Right renal cortex interstitium (tissue), 3 donors: ENCODE data around the gene ABCD1. TPM values are rescaled to one million over a fixed set of nuclear protein-coding genes. Genes with fewer than 3 reads are reported as not detected.

Experiments
- DNase-seq, 3 donors: peaks; one replicate each; pipeline ENCODE4 v3.0.0-alpha.2; 2013; ENCODE audit warnings: low read depth in 3 of 3, low spot score in 2 of 3
- polyA plus RNA-seq, 3 donors: library from polyadenylated mRNA; unstranded; fragments of 120-200 nt; gene quantifications; one replicate each; pipeline ENCODE4 v1.2.1, GENCODE V29; 2013; ENCODE audit not compliant: insufficient read length in 3 of 3

The ABCD1 gene
- polyA plus RNA-seq, 3 donors, result 7.2 to 7.7 (median 7.4) TPM

DNA sequence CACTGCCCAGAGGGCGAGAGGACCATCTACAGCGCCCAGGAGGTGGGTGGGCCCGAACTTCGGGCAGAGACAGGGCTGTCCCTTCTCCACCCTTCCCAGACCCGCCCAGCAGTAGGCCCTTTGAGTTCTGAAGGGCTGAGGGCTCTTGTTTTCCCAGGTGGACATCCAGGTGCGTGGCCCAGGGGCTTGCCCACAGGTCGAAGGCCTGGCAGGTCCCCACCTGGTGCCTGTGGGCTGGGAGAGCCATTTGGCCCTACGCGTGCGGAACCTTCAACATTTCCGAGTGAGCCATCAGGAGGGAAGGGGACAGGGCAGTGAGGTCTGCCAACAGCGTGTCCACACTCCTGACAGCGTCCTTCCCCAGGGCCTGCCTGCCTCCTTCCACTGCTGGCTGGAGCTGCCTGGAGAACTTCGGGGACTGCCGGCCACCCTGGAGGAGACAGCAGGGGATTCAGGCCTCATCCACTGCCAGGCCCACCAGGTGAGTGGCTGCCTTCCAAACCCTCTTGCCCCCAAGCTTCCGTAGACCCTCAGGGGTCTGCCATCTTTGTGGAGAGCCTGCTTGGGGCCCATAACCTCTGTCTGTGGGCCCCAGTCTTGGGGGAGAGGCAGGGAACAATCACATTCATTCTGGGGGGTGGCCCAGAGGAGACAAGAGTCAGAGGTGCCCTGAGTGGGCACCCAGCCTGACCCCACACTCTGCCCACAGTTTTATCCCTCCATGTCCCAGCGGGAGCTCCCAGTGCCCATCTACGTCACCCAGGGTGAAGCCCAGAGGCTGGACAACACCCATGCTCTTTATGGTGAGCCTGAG lies 46.2 kb downstream of the ABCD1 start:
- DNase-seq, result no peak

DNA sequence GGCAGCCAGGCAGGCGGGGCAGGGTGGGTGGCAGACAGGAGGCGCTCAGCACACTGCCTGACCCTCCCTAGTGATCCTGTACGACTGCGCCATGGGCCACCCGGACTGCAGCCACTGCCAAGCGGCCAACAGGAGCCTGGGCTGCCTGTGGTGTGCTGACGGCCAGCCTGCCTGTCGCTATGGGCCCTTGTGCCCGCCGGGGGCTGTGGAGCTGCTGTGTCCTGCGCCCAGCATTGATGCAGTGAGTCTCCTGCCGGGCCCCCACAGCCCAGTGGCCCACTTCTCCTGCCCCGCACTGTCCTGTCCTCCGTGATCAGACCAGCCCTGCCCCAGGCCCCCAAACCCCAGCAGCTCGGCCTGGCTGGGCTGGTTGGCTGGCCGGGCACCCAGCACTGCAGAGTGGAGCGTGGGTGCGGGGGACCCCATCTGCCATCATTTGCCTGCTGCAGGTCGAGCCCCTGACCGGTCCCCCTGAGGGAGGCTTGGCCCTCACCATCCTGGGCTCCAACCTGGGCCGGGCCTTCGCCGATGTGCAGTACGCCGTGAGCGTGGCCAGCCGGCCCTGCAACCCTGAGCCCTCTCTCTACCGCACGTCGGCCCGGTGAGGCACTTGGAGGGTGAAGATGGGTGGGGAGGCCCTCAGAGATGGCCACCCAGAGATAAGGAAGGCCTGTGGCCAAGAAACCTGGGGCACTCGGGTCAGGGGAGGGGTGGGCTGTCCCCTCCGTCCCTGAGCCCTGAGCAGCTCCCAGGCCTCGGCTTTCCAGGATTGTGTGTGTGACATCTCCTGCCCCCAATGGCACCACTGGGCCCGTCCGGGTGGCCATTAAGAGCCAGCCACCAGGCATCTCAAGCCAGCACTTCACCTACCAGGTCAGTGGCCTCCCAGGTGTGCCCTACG lies 47.0 kb downstream of the ABCD1 start:
- DNase-seq, result no peak

DNA sequence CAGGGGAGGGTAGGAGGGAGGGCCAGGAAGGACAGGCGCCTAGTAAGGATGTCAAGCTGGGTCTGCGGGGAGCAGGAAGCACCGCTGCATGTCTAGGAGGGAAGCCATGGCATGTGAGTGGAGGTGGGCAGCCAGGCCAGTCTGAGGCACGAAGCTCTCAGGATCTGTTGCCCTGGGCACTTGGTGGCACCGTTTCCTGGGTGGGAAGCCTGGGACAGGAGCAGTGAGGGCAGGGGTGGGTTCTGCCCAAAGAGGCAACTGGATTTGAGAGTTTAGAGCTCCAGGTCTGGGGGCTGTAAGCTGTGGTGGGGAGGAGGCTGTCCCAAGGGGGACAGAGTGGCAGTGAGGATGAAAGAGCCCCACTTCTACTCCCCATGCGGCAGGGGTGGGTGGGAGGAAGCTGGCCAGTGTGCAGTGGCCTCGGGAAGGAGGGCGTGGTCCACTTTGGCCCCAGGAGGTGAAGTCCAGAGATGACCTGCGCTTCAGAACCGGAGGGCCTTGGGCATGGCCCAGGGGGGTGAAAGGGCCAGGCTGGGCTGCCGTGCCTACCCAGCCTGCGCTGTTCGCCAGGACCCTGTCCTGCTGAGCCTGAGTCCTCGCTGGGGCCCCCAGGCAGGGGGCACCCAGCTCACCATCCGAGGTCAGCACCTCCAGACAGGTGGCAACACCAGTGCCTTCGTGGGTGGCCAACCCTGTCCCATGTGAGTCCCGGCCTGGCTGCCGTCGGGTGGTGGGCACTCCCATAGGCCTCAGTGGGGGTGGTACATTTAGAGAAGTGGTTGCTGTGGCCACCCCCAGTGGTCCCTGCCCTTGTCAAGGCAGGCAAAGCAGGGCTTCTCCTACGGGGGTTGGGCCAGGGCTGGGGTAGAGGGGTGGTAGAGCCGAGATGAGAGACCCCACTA lies 47.9 kb downstream of the ABCD1 start:
- DNase-seq, result no peak

DNA sequence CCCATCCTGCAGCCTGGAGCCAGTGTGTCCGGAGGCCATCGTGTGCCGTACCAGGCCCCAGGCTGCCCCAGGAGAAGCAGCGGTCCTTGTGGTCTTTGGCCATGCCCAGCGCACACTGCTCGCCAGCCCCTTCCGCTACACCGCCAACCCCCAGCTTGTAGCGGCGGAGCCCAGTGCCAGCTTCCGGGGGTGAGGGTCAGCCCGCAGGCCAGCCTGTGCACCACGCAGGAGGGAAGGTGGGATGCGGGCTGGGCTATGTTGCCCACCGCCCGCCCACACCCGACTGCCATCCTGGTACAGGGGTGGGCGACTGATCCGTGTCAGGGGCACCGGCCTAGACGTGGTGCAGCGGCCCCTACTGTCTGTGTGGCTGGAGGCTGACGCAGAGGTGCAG lies 48.6 kb downstream of the ABCD1 start:
- DNase-seq, result no peak

DNA sequence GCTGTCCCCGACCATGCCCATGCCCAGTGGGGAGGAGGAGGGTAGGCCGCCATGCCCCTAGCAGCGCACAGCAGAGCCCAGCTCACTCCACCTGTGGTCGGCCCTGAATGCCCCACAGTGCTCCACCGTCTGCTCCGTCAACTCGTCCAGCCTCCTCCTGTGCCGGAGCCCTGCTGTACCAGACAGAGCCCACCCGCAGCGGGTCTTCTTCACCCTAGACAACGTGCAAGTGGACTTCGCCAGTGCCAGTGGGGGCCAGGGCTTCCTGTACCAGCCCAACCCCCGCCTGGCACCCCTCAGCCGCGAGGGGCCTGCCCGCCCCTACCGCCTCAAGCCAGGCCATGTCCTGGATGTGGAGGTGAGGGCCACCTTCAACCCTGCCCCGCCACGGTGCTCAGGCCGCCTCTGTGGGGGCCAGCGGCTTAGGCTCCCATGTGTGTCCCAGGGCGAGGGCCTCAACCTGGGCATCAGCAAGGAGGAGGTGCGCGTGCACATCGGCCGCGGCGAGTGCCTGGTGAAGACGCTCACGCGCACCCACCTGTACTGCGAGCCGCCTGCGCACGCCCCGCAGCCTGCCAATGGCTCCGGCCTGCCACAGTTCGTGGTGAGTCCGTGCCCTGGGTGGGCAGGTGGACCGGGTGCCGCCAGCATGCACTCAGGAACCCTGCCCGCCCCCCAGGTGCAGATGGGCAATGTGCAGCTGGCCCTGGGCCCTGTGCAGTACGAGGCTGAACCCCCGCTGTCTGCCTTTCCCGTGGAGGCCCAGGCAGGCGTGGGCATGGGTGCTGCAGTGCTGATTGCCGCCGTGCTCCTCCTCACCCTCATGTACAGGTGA lies 49.3 kb downstream of the ABCD1 start:
- DNase-seq, result no peak

DNA sequence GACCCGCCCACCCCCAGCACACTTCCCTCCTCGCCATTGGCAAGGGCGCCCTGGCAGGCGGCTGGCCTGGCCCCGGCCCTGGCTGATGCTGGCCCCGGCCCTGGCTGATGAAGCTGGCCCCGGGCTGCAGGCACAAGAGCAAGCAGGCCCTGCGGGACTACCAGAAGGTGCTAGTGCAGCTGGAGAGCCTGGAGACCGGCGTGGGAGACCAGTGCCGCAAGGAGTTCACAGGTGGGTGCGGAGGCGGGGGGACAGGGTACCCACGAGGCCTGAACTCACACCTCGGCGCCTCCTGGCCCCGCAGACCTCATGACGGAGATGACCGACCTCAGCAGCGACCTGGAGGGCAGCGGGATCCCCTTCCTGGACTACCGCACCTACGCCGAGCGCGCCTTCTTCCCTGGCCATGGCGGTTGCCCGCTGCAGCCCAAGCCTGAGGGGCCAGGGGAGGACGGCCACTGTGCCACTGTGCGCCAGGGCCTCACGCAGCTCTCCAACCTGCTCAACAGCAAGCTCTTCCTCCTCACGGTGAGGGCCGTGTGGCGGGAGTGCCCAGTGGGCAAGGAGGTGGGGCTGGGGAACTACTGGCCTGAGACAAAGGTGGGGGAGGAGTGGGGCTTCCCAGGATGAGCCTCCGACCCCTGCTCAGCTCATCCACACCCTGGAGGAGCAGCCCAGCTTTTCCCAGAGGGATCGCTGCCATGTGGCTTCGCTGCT lies 50.1 kb downstream of the ABCD1 start:
- DNase-seq, result no peak

DNA sequence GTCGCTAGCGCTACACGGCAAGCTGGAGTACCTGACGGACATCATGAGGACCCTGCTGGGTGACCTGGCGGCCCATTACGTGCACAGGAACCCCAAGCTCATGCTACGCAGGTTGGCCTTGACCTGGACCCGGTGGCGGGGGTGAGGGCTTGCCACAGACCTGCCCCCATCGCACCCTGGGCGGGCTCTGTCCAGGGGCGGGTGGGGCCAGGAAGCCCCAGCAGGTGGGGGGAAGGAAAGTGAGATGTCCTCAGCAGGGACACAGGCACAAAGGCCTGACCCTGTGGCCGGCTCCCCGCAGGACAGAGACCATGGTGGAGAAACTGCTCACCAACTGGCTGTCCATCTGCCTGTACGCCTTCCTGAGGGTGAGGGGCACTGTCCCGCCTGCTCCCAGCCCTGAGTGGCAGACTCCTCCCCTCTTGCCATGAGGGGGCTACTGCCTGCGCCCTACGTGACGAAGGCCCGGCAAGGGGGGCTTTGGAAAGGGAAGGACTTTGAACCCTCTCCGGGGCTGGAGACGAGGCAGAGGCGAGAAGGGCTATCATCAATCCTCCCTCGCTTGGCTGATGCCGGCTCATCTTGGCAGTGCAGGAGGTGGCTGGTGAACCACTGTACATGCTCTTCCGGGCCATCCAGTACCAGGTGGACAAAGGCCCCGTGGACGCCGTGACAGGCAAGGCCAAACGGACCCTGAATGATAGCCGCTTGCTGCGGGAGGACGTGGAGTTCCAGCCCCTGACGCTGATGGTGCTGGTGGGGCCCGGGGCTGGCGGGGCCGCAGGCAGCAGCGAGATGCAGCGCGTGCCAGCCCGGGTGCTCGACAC lies 50.9 kb downstream of the ABCD1 start:
- DNase-seq, result no peak

DNA sequence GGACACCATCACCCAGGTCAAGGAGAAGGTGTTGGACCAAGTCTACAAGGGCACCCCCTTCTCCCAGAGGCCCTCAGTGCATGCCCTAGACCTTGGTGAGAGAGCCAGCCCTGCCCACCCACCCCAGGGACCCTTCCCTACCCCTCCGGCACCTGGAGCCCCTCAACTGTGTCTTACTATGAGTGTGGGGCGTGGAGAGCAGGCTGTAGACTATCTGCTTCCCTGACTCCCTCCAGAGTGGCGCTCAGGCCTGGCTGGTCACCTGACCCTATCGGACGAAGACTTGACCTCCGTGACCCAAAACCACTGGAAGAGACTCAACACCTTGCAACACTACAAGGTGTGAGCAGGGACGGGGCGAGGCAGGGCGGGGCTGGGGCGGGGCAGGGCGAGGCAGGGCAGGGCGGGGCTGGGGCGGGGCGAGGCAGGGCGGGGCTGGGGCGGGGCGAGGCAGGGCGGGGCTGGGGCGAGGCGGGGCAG lies 51.5 kb downstream of the ABCD1 start:
- no peak for DNase-seq

DNA sequence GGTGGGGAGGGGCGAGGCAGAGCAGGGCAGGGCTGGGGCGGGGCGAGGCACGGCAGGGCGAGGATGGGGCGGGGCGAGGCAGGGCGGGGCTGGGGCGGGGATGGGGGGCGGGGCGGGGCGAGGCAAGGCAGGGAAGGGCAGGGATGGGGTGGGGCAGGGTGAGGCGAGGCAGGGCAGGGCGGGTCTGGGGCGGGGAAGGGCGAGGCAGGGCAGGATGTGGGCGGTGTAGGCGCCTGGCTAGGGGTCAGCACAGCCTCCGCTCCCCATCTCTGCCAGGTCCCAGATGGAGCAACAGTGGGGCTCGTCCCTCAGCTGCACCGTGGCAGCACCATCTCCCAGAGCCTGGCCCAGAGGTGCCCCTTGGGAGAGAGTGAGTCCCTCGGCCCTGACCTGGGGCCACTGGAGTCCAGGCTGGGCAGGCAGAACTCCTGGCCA lies 52.0 kb downstream of the ABCD1 start:
- no peak for DNase-seq

DNA sequence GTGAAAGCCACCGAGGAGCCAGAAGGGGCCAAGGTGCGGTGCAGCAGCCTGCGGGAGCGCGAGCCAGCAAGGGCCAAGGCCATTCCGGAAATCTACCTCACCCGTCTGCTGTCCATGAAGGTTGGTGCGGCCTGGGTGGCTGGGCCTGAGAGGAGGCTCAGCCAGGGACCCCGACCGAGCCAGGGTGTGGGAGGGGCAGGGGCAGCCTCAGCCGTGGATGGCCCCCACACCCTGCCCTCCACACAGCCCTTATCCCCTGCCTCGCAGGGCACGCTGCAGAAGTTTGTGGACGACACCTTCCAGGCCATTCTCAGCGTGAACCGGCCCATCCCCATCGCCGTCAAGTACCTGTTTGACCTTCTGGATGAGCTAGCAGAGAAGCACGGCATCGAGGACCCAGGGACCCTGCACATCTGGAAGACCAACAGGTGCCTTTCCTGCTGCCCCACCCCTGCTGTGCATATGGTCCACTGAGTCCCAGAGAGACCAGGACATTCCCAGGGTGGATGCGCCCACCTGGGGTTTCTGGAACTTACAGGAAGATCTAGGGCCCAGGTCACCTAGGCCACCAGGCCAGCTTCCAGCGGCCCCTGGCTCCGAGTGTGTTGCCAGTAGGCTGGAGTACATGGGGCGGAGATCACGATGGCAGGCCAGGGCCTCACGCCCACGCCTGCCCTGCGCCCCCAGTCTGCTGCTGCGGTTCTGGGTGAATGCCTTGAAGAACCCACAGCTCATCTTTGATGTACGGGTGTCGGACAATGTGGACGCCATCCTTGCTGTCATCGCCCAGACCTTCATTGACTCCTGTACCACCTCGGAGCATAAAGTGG lies 52.8 kb downstream of the ABCD1 start:
- no peak for DNase-seq

DNA sequence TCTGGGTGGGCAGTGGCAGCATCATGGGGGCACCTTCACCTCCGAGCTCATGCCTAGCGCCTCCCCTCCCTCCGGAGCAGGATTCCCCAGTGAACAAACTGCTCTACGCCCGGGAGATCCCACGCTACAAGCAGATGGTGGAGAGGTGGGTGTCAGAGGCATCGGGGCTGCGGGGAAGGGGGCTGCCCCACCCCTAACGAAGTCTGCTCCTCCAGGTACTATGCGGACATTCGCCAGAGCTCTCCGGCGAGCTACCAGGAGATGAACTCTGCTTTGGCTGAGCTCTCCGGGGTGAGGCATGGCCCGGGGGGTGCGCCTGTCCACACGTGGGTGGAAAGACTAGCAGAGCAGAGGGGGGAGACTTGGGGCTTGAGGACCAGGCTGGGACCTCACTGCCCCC lies 53.5 kb downstream of the ABCD1 start:
- no peak for DNase-seq

DNA sequence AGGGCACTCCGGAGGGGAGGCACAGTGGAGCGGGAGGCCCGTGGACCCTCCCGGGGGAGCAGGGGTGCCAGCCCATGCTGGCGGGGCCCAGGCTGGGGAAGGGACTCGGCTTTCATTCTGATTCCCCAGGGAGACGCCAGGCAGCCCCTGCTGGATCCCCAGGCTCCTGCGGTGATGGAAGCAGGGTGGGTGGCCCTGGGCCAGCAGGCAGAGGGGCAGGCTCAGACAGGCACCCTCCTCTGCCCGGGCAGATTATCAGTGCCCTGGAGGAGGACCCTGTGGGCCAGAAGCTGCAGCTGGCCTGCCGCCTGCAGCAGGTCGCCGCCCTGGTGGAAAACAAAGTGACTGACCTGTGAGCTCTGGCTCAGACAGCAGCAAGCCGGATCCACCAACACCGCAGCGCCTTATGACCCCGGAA lies 54.0 kb downstream of the ABCD1 start:
- DNase-seq, result no peak

DNA sequence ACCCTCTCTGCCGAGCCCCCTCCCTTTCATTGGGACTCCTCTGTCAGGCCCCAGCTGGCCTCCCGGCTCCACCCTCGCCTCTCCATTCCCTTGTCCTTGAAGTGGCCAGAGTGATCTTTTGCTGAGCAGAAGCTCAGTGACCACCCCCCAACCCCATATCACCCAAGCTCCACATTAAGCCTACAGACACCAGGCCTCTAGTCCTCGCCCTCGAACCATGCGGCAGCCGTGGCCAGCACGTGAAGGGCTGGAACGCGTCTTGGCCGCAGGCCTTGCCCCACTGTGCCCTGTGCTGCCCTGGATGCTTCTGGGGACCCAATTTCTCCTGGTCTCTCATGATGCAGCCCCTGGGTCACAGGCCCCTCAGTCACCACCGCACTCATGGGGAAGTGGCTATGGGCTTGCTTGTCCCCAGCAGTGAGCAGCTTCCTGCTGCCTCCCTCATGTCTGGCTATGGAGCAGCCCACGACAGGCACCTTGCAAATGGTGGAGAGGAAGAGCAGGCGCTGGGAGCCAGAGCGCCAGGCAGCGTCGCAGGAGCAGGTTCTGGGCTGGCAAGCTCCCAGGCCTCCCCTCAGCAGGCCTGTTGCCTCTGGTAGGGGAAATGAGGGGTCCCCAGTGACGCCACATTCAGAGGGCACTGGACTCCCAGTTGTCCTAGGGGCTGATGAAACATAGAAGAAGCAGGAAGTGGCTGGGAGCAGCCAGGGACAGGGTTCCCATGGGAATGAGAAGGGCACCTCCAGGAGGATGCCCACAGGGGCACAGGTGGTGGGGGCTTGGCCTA lies 55.4 kb downstream of the ABCD1 start:
- DNase-seq, result no peak

DNA sequence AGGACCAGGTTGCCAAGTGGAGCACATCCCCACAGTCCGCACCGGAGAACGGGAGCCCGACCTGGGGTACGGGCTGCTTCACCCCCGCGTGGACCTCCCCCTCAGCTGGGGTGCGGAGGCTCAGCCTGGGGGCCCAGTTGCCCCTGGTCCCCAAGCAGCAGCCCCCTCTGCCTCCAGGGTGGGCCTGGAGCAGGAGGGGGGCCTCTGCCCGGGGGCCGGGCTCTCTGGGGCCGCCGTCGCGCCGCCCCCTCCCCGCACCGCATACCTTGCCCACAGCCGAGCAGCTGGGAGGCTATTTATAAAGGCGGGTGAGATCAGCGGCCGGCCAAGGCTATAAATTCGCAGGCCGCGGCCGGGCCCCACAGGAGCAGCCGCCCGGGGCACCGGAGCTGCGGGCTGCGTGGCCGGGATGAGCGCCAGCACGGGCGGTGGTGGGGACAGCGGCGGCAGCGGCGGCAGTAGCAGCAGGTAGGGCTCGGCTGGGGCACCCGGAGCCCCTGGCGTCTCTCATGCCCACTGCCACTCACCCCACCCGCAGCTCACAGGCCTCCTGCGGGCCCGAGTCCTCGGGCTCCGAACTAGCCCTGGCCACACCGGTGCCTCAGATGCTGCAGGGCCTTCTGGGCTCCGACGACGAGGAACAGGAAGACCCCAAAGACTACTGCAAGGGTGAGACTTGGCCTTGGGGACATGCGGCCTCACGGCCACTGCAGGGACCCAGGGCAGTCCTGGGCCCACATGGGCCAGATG lies 56.2 kb downstream of the ABCD1 start, which contains the start of gene SRPK3:
TSS of gene SRPK3 (plus strand) at position 364 of the 750 bp plus-strand sequence. CDS start at position 410, 46 bp downstream.
- no peak for DNase-seq

DNA sequence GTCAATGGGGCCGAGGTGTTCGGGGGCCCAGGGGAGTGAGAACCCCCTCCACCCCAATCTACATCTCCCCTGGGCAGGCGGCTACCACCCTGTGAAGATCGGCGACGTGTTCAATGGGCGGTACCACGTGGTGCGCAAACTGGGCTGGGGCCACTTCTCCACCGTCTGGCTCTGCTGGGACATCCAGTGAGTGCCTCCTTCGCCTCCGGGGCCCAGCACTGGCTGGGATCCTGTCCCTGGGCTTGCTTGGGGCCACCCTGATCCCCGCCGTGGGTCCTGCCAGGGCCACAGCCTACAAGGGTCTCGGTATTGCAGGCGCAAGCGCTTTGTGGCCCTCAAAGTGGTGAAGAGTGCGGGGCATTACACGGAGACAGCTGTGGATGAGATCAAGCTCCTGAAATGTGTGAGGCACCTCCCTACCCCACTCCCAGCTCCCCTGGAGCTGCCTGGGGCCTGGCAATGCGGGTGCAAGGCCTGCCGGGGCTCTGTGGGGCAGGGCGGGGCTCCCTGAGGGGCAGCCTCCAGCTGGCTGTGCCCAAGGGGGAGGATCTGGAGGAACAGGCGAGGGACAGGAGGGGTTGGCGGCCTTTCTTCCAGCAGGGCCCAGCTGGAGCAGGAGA lies 56.9 kb downstream of the ABCD1 start:
- no peak for DNase-seq
